ENCODE results near the gene BTBD8.

Gene BTBD8

DNA sequence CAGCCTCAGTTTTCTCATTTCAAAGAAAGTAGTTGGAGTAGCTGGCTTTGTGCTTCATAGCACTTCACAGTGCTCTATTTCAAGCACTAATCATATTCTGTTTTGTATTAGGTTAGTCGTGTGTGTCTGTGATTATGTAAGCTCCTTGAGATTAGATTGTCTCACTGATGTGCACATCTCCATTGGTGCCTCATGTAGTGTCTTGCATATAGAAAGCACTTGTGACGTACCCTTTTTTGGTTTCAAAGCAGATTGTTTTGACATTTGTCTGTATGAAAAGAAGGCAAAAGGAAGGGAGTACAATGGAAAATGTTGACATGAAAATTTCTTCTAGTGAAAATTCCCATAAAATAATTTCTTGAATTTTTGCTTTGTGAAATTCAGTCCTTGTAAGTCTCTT, 13.9 kb downstream of the BTBD8 start:
- no peak for DNase-seq (ENCODE audit: low read depth)

DNA sequence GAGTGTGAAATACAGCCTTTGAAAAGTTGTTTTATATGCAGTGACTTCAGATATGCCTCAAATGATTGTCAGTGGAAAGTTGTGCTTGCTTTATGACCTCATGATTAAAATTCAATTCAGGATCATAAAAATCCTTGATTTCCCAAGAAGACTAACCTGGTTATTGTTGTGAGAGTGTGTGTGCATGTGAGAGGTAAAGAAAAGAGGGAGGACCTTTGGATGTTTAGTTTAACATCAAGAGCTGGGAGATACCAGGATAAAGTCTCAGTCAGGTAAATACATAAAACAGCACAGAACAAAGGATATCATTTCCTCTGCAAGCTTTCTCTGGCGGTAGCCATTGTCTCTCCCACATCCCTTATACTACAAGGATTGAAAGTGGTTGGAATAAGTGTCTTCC, 14.4 kb downstream of the BTBD8 start:
- no peak for DNase-seq (ENCODE audit: low read depth)

DNA sequence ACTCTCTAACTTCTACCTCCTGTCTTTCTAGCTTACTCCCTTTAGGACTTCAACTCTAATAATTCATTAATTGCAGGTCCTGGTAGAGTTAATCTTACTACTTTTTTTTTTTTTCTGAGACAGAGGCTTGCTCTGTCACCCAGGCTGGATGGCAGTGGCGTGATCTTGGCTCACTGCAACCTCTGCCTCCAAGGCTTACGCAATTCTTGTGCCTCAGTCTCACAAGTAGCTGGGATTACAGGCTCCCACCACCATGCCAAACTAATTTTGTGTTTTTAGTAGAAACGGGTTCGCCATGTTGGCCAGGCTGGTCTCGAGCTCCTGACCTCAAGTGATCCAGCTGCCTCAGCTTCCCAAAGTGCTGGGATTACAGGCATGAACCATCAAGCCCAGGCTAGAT, 15.7 kb downstream of the BTBD8 start:
- no peak for DNase-seq (ENCODE audit: low read depth)

DNA sequence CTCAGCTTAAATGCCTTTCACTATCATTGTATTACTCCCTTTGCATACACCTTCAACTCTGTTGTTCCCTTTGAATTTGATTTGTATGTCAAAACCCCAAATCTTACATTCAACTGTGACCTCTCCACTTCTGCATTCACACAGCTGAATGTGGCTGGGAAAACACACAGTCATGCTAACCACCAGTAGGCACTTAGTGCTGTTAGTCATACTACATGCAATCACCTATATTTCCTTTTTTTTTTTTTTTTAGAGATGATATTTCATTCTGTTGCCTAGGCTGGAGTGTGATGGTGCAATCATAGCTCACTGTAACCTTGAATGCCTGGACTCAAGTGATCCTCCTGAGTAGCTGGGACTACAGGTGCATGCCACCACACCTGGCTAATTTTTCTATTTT, 16.2 kb downstream of the BTBD8 start:
- DNase-seq (ENCODE audit: low read depth) = no peak

DNA sequence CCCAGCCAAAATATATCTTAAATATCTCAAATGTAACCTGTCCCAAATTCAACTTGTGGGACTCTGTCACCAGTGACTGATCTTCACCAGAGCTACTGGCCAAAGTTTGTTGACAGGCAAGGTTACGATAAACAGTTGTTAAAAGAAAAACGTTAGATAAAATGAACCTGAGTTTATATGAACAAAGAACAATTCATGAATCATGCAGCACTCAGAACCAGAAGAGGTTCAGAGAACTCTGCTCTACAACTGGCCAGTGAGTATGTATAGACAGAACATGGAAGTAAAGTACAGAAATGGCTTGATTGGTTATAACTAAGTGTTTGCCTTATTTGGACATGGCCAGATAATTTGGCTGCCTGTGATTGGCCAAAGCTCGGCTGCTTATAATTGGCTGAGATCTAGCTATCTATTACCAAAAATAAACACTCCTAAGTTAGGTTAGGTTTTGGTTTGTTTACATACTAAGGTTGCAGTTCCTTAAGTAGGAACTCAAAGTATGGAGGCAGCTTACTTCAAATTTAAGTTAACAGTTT, 25.5 kb downstream of the BTBD8 start:
- no peak for DNase-seq (ENCODE audit: low read depth)

DNA sequence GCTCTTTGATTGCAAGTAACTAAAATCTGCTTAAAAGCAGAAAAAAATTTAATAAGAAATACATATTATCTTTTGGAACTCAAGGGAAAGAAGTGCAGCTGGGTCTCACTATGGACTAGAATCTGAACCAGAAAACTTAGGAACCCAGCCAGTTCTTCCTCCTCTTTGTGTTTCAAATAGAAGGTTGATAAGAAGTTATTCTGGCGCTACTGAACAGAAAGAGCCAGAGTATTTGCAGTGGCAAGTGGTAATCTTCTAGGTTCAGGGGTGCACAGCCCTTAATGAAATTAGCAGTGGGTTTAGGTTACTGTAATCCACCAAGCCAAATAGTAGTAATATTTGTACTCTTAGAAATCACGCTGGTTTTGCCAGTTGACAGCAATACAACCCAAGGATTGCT, 28.5 kb downstream of the BTBD8 start:
- DNase-seq (ENCODE audit: low read depth) = no peak

DNA sequence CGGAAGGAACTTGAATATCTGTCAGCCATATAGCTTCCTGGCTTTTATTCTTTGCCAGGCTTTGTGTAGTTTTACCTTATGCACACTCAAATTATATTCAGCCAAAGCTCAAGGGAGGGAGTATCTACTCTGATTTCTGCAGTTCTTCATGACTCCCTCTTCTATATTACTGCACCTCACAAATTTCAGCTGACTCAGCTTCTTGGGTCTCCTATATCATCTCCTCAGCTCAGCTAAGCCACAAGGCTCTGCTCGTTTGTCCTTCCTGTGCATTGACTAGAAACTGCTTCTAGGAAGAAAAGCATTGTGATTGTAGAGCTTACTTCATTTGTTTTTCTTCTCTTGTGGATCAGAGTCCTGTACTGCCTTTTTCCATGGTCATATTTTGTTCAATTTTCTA, 37.4 kb downstream of the BTBD8 start:
- no peak for DNase-seq (ENCODE audit: low read depth)

DNA sequence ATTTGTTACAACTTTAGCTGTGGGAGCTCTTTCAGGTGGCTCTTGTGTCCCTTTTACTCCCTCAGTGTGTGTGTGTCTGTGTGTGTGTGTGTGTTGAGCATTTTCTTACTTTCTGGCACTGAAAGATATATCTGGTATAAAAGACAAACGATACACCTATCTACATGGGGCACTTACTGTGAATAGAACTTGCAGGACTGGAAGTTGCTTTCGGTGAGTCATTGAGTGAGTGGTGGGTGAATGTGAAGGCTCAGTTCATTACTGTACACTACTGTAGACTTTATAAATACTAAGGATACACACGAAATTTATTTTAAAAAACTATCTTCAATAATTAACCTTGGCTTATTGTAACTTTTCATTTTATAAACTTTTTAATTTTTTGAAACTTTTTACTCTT, 38.7 kb downstream of the BTBD8 start:
- DNase-seq (ENCODE audit: low read depth) = no peak

DNA sequence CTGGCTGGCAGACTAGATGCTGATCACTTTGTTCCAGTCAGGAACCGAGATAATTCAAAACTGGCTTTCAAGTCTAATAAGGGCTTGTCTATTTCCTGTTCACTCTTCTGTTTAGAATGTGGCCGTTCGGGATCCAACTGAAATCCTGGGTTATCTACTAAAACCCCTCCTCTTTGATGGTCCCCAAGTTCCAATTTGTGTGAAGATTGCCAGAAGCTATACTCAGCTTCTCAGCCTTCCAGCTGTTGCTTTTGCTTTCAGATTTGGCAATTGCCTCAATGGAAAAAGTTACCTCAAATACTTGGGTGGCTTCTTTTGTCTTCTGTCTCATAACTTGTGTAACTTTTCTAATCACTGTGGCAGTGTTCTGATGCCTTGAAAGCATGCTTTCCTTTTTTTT, 43.7 kb downstream of the BTBD8 start:
- no peak for DNase-seq (ENCODE audit: low read depth)

DNA sequence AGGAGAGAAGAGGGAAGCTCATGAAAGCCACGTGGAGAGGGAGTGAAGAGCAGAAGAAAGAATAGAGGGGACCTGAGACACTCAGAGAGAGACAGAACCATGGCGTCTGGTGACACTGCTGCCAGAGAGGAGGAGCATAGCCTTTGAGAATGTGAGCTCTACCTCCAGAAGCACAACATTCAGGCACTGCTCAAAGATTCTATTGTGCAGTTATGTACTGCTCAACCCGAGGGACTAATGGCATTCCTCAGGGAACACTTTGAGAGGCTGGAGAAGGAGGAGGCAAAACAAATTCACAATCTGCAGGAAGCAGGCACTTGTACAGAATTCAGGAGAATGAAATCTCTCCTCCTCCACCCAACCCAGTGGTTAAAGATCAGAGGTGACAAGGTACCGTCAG, 45.1 kb downstream of the BTBD8 start:
- DNase-seq (ENCODE audit: low read depth) = no peak

DNA sequence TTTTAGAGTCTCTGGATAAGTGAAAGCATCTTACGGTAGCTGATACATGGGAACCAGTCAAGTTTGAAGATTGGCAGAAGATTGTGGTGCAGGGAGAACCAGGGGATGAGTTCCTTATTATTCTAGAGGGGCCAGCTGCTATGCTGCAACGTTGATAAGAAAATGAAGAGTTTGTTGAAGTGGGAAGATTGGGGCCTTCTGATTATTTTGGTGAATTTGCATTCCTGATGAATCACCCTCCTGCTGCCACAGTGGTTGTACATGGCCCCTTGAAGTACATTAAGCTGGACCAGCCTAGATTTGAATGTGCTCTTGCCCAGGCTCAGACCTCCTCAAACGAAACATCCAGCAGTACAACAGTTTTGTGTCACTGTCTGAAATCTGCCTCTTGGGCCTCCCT, 45.9 kb downstream of the BTBD8 start:
- DNase-seq (ENCODE audit: low read depth) = no peak

DNA sequence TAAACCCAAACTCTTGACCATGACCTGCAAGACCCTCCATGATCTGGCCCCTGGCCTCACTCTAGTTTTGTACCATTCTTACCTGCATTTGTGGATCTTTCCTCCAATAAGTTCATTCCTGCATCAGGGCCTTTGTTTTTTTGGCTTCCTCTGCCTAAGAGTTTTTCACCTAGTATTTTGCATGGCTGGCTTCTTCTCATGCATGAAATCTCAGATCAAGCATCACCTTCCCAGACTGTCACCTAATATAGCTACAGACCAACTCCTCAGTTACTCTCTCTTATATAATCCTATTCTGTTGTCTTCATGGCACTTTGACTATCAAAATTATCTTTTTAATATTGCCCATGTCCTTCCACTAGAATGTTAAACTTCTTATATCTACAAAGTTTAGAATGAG, 54.2 kb downstream of the BTBD8 start:
- DNase-seq (ENCODE audit: low read depth) = no peak

DNA sequence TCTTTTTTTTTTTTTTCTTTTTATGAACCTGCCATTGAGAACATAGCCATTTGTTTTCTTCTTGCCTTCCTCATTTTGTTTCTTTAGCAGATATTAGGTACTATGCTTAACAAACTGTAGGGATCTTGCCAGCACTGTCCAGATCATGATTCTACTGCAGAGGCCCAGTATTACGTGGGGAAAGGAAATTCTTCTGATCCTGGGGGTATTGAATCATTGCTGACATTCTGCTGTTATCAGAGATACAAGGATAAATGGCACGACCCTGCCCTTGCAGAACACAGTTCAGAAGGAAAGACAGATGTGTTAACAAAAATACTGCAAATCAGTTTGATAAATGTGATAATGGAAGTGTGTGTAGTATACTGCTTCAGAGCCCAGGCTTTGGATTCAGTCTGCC, 56.2 kb downstream of the BTBD8 start:
- no peak for DNase-seq (ENCODE audit: low read depth)

DNA sequence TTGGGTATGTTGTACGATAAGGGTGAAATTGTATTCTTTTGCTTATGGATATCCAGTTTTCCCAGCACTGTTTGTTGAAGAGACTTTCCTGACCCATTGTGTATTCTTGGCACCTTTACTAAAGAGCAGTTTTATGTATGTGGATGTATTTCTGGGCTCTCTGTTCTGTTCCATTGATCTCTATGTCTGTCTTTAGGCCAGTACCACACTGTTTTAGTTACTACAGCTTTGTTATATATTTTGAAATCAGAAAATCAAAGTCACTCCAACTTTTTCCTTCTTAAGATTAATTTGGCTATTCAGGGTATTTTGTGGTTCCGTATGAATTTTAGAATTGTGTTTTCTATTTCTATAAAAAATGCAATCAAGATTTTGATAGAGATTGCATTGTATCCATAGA, 74.8 kb downstream of the BTBD8 start:
- DNase-seq (ENCODE audit: low read depth) = no peak

DNA sequence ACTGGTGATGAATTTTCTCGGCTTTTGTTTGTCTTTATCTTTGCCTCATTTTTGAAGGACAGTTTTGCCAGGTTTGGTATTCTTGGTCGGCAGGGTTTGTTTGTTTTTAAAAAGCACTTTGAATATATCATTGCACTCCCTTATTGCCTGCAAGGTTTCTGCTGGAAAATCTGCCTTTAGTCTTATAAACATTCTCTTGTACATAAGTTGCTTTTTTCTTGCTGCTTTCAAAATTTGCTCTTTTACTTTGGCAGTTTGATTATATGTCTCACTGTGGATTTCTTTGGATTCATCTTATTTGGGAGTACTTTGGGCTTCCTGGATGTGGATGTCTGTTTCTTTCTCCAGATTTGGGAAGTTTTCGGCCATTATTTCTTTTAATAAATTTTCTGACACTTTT, 79.4 kb downstream of the BTBD8 start:
- DNase-seq (ENCODE audit: low read depth) = no peak

DNA sequence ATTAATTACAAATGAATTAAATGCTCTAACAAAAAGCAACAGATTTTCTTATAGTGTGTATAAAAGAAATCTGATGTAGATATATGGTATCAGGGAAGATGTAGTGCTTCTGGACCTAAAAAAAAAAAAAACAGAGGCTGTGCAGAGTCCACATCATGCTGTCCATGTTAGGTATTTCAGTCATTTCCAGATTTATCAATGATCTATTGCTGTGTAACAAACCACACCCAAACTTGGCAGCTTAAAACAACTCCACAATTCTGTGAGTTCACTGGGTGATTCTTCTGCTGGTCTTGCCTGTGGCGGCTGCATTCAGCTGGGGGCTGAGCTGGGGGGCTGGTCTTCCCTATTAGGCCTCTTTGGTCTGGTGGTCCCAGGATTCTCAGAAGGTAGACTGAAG, 85.2 kb downstream of the BTBD8 start:
- no peak for DNase-seq (ENCODE audit: low read depth)

DNA sequence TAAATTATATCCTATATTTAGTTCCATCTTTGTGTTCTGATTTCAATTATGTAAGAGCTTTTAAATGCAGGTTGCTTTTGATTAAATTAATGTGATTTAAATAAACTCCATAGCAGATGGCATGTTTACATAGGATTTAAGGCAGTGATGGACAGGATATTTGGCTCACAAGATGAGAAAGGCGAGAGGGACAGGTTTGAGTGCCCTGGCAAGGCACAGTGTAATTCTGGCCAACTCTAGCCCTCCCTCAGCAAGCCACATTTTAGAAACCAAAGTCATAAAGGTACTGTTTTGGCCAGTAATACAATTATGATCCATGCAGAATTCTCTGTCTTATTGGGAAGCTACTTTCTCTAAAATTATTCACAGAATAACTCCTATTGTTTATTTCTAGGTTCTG, 87.0 kb downstream of the BTBD8 start:
- no peak for DNase-seq (ENCODE audit: low read depth)

DNA sequence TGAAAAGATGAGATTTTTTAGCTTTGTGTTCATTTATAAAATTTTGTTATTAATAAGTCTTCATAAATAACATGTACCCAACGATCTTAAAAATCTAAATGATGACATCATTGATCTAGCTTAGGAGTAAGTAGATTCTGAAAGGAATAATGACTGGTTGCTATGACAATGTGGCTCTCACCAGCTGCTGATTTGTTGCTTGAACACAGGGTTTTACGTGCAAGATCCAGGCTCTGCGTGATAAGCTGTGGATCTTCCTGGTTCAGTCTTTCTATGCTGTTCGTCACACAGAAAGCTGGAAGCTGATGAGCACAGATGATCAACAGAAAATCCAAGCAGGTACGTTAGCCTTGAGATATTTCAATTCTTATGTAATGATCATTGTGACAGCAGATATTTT, 88.5 kb downstream of the BTBD8 start:
- no peak for DNase-seq (ENCODE audit: low read depth)

DNA sequence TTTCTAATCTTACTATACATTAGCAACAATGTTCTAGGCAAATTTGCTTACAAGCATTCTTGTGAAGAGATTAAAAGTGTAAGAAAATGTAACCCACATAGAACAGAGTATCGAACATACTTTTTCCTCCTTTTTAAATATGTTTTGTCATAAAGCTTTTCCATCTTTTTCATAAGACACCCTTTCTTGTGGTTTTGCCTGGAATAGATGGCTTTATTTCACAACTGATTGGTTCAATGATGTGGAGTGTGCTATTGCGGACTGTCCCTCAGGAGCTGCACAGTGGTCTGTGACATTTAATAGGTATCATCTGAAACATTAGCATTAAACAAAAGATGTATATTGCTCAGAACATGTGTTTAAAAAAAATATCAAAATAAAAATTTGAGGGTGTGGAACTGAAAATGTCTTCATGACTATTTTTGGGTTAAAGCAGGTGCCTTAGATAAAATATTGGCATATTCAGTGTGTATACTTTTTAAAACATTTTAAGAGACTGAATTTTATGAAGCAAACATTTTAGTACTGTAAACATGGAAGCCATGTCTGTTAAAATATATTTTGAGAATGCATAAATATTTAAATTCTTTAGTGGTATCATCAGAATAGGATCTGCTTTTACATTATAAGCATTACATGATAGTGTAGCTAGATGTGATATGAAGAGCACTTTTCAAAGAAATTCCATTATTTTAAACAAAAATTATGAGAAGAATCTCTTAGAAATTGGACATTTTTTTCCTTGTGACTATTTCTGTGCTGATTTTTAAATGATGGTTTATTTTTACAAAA, 89.3 kb downstream of the BTBD8 start:
- no peak for DNase-seq (ENCODE audit: low read depth)

DNA sequence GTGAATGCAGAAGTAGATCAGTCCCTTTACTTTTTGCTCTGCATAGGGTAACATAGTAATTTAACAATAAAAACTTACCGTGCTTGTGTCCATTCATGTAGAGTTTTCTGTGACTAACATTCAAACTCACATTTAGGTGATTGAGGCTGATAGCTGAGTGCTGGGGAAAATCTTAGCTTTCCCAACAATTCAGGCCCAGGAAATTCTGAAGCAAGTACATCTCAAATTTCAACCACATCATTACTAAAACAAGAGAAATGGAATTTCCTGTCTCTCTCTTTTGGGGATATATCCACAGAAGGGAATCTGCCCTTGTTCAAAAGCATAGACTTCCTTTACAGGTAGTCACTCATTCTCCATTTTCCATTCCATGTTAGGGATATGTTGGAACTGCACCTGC, 104.5 kb downstream of the BTBD8 start:
- no peak for DNase-seq (ENCODE audit: low read depth)

DNA sequence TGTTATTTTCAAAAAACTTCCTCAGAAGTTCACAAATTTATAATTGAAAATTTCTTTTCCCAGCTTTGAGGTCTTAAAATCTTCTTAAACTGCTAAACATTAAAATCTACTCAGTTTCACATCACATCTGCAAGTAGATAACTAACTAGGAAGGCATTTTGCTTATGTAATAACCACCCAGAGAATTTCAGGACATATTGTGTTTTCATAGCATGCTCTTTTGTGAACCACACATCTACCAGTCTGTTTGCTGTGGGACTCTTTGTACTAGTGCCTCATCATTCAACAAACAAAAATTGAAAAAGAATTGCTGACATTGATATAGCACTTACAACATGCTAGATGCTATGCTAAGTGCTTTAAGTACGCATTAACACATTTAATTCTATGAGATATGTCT, 105.9 kb downstream of the BTBD8 start:
- DNase-seq (ENCODE audit: low read depth) = no peak

DNA sequence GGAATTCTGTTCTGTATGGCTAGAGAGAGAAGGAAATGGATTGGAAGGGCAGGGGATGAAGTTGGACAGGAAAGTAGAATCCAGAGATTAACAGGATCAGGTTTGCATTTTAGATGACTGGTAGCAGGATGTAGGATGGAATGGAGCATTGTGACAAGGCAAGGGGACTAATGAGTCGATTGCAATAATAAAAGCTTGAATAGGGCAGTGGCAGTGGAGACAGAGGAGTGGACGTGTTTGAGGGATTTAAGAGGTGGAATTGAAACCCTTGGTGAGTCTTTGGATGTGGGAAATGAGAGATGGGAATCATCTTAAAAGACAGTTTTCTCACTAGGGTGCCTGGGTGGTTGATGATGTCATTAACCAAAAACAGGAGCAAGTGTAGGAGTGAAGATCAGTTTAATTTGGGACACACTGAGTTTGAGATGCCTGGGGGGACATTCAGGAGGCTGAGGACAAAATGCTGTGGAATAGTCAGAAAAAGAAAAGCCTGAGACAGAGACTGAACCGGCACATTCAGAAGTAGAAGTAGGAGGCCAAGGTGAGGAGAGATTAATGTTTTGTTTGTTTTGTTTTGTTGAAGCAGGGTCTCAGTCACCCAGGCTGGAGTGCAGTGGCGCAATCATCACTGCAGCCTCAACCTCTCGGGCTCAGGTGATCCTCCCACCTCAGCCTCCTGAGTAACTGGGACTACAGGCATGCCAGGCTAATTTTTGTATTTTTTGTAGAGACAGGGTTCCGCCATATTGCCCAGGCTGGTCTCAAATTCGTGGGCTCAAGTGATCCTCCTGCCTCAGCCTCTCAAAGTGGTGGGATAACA, 108.5 kb downstream of the BTBD8 start:
- no peak for DNase-seq (ENCODE audit: low read depth)

DNA sequence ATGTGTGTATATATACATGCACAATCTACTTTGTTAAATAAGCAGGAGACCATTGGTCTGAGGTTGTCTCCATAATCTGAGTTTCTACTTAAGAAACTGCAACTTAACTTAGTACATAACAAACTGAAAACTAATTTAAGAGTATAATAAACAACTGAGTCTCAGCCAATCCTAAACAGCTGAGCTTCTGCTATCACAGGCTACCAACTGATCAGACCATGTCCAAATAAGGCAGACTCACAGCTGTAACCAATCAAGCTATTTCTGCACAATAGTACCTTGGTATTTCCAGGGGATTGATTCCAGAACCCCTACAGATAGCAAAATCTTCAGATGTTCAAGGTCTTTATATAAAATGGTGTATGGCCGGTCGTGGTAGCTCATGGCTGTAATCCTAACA, 111.6 kb downstream of the BTBD8 start:
- no peak for DNase-seq (ENCODE audit: low read depth)

DNA sequence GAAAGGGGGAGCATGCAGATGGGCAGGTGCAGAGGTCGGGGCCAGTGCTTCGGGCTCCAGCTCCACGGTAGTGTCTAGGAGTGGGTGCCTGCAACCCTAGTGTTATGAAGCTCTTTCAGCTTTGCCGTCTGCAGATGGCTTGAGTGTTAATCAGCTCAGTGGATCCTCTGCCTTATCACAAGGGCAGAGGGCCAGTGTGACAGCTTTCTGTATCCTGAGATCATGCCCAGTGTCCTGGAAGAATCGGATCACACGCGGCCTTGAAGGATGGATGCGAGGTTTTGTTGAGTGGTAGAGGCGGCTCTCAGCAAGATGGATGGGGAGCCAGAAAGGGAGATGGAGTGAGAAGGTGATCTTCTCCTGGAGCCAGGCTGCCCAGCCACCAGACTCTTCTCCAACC, 112.1 kb downstream of the BTBD8 start:
- DNase-seq (ENCODE audit: low read depth) = no peak
